ENCODE data around the gene PAX4.

Gene PAX4

GRCh38 chr7:127586346-127586745 lies 31.6 kb downstream of the PAX4 start:
- no peak for DNase-seq (ENCODE audit: low read depth)
- no peak overlapping the region for H3K4me3 ChIP-seq (ENCODE audit: low read length)
- TF ChIP-seq, protein P1, sequence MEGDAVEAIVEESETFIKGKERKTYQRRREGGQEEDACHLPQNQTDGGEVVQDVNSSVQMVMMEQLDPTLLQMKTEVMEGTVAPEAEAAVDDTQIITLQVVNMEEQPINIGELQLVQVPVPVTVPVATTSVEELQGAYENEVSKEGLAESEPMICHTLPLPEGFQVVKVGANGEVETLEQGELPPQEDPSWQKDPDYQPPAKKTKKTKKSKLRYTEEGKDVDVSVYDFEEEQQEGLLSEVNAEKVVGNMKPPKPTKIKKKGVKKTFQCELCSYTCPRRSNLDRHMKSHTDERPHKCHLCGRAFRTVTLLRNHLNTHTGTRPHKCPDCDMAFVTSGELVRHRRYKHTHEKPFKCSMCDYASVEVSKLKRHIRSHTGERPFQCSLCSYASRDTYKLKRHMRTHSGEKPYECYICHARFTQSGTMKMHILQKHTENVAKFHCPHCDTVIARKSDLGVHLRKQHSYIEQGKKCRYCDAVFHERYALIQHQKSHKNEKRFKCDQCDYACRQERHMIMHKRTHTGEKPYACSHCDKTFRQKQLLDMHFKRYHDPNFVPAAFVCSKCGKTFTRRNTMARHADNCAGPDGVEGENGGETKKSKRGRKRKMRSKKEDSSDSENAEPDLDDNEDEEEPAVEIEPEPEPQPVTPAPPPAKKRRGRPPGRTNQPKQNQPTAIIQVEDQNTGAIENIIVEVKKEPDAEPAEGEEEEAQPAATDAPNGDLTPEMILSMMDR (conservative IDR thresholded peaks at IDR 0.05; ENCODE audit: low read depth, low read length), result no peak

DNA sequence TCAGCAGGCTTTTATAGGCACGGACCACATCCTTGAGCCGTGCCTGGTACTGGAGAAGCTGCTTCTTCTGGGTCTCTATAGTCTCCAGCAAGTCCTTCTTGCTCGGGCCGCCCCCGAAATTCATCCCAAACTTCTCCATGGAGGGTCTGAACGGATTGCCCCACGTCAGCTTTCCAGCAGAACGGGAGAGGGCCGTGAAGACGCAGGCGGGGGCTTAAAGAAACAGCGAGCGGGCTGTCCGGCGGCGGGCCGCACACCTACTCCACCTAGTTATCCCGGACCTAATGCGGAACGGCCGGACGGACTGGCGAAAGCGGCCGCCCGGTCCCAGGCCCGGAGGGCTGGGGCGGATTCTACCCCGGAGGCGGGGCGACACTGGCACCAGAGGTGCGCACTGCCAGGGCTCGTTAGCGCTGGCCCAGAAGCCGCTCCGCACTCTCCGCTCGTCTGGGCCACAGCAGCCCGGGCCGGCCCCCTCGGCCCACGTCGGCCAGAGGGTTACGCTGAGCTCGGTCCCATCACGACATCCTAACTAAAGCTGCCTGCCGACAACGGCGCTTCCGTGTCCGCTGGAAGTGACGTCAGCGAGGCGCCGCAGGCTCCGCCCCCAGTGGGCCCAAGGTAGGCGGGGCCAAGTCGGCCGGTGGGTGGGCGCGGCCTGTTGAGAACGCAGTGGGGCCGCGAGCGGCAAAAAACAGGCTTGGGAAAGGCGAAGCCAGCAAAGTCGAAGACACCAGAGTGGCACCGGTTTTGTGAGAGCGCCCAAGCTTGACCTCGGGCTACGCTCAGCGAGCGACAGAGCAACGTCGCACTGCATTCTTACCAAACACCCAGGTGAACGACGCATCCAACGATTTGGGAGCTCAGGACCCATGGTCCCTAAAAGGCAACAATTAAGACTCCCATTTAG lies 32.6 kb downstream of the PAX4 start, which contains the start of gene GCC1:
Gene GCC1, minus strand, starts transcription at position 553 of the 910 bp plus-strand sequence. Its CDS starts 414 bp downstream, at position 139.
- TF ChIP-seq, protein P1 (conservative IDR thresholded peaks at IDR 0.05; ENCODE audit: low read depth, low read length), result no peak
- peak; percentile 51 for DNase-seq (ENCODE audit: low read depth)
- H3K4me3 ChIP-seq (ENCODE audit: low read length), result peak within 1 kb of the TSS; percentile 82

DNA sequence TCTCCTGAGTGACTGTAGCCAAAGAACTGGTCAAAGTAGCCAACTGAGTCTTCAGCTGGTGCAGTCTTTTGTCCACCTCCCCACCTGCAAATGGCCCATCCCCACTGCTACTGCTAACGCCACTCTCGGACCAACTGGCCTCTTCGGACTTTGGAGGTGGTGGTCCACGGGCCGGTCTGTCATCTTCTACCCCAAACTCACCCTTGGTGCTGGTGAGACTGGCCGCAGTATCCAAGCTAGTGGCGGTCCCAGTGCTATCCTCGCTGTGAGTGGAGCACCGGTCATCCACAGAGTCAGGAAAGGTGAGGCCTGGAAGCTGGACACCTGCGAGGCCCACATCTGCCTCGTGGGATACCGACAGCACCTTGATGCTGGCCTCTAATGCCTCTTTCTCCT lies 33.3 kb downstream of the PAX4 start:
- DNase-seq (ENCODE audit: low read depth), result no peak
- TF ChIP-seq, protein P1 (conservative IDR thresholded peaks at IDR 0.05; ENCODE audit: low read depth, low read length), result no peak
- H3K4me3 ChIP-seq (ENCODE audit: low read length), result peak overlapping the region; percentile 82

GRCh38 chr7:127582361-127582760 lies 35.6 kb downstream of the PAX4 start:
- no peak for DNase-seq (ENCODE audit: low read depth)
- H3K4me3 ChIP-seq (ENCODE audit: low read length), result no peak overlapping the region
- TF ChIP-seq, protein P1 (conservative IDR thresholded peaks at IDR 0.05; ENCODE audit: low read depth, low read length), result no peak

DNA sequence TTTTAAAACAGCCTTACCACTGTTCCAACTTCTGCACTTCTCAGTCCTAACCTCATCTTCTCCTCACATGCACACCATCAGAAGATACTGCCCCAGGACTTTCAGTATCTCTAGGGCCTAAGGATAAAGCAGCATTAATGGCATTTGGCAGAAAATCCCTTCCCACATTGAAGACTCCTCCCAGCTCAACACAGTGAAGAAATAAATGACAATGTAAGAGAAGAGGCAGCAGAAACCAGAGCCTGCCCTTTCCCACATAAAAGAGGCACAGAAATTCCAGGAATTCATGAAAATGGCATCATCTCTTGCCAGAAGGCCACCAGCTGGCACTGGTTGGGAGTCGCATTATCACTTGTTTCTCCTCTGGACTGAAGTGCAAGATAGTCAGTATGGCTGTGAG lies 36.2 kb downstream of the PAX4 start:
- DNase-seq (ENCODE audit: low read depth), result no peak
- no peak overlapping the region for H3K4me3 ChIP-seq (ENCODE audit: low read length)
- TF ChIP-seq, protein P1 (conservative IDR thresholded peaks at IDR 0.05; ENCODE audit: low read depth, low read length), result no peak

DNA sequence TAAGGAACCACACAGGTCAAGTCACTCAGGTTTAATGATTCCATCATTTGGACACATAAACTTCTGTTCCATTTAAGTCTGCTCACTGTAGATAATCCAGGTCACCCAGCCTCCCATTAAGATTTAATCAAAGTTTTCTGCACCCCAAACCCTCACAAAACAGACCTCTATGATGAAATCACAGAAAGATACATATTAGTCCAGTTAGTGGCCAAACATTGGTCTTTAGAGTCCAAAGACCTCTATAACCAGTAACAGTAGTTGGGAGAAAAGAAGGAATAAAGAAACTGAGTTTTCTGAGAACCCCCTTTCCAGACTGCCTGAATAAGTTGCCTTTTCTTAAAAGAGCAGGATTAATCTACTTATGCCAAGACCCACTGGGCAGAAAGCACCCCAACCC lies 37.3 kb downstream of the PAX4 start:
- no peak for DNase-seq (ENCODE audit: low read depth)
- H3K4me3 ChIP-seq (ENCODE audit: low read length), result no peak overlapping the region
- TF ChIP-seq, protein P1 (conservative IDR thresholded peaks at IDR 0.05; ENCODE audit: low read depth, low read length), result no peak
